Tibial artery (tissue), 4 donors: Measurements from ENCODE around the gene MT4.

ENCODE experiments used
- DNase-seq, 2 donors: peaks; one replicate each; pipeline ENCODE4 v3.0.0-alpha.2; 2019
- H3K27ac ChIP-seq, 2 donors: fragments of 200-600 bp; sonication (generic) in 1 of 2; 1 replicate in 1 of 2; 2 replicates in 1 of 2; pipeline ENCODE4 v1.5.1; 2018 to 2019; ENCODE audit warnings: mild to moderate bottlenecking in 1 of 2
- H3K27me3 ChIP-seq, 2 donors: fragments of 200-600 bp; sonication (generic) in 1 of 2; one replicate each; pipeline versions ENCODE4 v1.5.1 to v1.6.0; 2016 to 2019
- H3K36me3 ChIP-seq, 3 donors: fragments of 200-600 bp; sonication (generic) in 2 of 3; one replicate each; pipeline ENCODE4 v1.5.1; 2016 to 2019; ENCODE audit warnings: mild to moderate bottlenecking in 2 of 3
- H3K4me1 ChIP-seq, 4 donors: fragments of 200-600 bp; sonication (generic) in 2 of 4; 1 replicate in 3 of 4; 2 replicates in 1 of 4; pipeline ENCODE4 v1.5.1; 2016 to 2019
- H3K4me3 ChIP-seq, 2 donors: fragments of 200-600 bp; sonication (generic) in 1 of 2; 1 replicate in 1 of 2; 2 replicates in 1 of 2; pipeline ENCODE4 v1.5.1; 2018 to 2019; ENCODE audit warnings: mild to moderate bottlenecking in 2 of 2
- H3K9me3 ChIP-seq, 3 donors: fragments of 200-600 bp; sonication (generic) in 1 of 3; one replicate each; pipeline ENCODE4 v1.5.1; 2016 to 2019
- CTCF ChIP-seq, 2 experiments: fragments of 200-600 bp in 1 of 2; fragments of 450-650 bp in 1 of 2; IDR thresholded peaks; one replicate each; pipeline ENCODE4 v1.5.1; 2017 to 2019; ENCODE audit warnings: antibody characterized with exemption in 2 of 2, mild to moderate bottlenecking in 1 of 2, moderate library complexity in 1 of 2
- intact Hi-C: fragments of 100-400 bp; cut with DNase I; formaldehyde crosslinking; loops from one replicate; pipeline ENCODE4 v1.15.0; 2023; ENCODE audit warnings: low total_unique reads

The MT4 gene

GRCh38 chr16:56617212-56618085, 52.6 kb downstream of the MT4 start:
- intact Hi-C loops, result no loop called here
- Histone ChIP-seq H3K4me3 (peak overlapping the region; percentile 46 to 54), H3K4me1 (peaks cover 0 to 17% (median 11%) of the 10 kb centered on the region in 4 donors), H3K36me3 (no peaks in the 10 kb centered on the region), H3K9me3 (no peaks in the 10 kb centered on the region), H3K27me3 (no peaks in the 10 kb centered on the region), H3K27ac (peak overlapping the region; percentile 61 to 70)
- peak in 1 of 2 experiments; percentile 33 for TF ChIP-seq CTCF (IDR thresholded peaks at IDR 0.05)
- peak; percentile 79 to 94 for DNase-seq

GRCh38 chr16:56618138-56618537, 53.3 kb downstream of the MT4 start:
- Histone ChIP-seq H3K4me3 (no peak overlapping the region), H3K4me1 (peaks cover 0 to 17% (median 11%) of the 10 kb centered on the region in 4 donors), H3K27me3 (no peaks in the 10 kb centered on the region), H3K9me3 (no peaks in the 10 kb centered on the region), H3K27ac (peak overlapping the region; percentile 61 to 70), H3K36me3 (no peaks in the 10 kb centered on the region)
- intact Hi-C loops, result no loop called here
- TF ChIP-seq CTCF (IDR thresholded peaks at IDR 0.05), result no peak
- no peak for DNase-seq
